Lower leg skin (tissue), 3 donors: ENCODE data around the gene ARHGEF1.

Source experiments
- POLR2A ChIP-seq, 2 donors: fragments of 450-650 bp; IDR thresholded peaks; one replicate each; pipeline ENCODE4 v1.6.1; 2016 to 2017; ENCODE audit warnings: antibody characterized with exemption in 2 of 2, mild to moderate bottlenecking in 1 of 2, moderate library complexity in 1 of 2
- TF ChIP-seq, protein P1 (sequence below), 3 donors: fragments of 450-650 bp; IDR thresholded peaks; one replicate each; pipeline ENCODE4 v1.5.1; 2016; ENCODE audit warnings: antibody characterized with exemption in 3 of 3, mild to moderate bottlenecking in 3 of 3, moderate library complexity in 2 of 3

- TF ChIP-seq, protein P1, sequence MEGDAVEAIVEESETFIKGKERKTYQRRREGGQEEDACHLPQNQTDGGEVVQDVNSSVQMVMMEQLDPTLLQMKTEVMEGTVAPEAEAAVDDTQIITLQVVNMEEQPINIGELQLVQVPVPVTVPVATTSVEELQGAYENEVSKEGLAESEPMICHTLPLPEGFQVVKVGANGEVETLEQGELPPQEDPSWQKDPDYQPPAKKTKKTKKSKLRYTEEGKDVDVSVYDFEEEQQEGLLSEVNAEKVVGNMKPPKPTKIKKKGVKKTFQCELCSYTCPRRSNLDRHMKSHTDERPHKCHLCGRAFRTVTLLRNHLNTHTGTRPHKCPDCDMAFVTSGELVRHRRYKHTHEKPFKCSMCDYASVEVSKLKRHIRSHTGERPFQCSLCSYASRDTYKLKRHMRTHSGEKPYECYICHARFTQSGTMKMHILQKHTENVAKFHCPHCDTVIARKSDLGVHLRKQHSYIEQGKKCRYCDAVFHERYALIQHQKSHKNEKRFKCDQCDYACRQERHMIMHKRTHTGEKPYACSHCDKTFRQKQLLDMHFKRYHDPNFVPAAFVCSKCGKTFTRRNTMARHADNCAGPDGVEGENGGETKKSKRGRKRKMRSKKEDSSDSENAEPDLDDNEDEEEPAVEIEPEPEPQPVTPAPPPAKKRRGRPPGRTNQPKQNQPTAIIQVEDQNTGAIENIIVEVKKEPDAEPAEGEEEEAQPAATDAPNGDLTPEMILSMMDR (IDR thresholded peaks at IDR 0.05), result no peak
- TF ChIP-seq POLR2A (IDR thresholded peaks at IDR 0.05), result no peak
These were observed 4.8 kb upstream of the ARHGEF1 start for GRCh38 chr19:41877916-41878905.
